ENCODE data around the gene STAT4.

Gene STAT4

DNA sequence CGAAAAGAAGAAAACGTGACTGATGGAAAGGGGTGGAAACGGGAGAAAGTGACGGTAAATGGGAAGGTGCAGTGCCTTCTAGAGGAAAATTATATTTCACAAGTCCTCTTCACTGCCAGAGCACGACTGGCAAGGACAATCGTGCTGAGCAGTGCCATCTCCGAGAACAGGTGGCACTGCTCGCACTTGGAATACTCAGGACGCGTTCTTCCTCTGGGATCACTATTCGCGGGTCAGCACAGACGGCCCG is 137.2 kb downstream of the STAT4 start:
- TF ChIP-seq, protein P1, sequence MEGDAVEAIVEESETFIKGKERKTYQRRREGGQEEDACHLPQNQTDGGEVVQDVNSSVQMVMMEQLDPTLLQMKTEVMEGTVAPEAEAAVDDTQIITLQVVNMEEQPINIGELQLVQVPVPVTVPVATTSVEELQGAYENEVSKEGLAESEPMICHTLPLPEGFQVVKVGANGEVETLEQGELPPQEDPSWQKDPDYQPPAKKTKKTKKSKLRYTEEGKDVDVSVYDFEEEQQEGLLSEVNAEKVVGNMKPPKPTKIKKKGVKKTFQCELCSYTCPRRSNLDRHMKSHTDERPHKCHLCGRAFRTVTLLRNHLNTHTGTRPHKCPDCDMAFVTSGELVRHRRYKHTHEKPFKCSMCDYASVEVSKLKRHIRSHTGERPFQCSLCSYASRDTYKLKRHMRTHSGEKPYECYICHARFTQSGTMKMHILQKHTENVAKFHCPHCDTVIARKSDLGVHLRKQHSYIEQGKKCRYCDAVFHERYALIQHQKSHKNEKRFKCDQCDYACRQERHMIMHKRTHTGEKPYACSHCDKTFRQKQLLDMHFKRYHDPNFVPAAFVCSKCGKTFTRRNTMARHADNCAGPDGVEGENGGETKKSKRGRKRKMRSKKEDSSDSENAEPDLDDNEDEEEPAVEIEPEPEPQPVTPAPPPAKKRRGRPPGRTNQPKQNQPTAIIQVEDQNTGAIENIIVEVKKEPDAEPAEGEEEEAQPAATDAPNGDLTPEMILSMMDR (IDR thresholded peaks at IDR 0.05; ENCODE audit: insufficient read depth, missing control alignments): no peak
- DNase-seq (ENCODE audit: insufficient read length, low spot score): no peak
- no peak for FAIRE-seq

DNA sequence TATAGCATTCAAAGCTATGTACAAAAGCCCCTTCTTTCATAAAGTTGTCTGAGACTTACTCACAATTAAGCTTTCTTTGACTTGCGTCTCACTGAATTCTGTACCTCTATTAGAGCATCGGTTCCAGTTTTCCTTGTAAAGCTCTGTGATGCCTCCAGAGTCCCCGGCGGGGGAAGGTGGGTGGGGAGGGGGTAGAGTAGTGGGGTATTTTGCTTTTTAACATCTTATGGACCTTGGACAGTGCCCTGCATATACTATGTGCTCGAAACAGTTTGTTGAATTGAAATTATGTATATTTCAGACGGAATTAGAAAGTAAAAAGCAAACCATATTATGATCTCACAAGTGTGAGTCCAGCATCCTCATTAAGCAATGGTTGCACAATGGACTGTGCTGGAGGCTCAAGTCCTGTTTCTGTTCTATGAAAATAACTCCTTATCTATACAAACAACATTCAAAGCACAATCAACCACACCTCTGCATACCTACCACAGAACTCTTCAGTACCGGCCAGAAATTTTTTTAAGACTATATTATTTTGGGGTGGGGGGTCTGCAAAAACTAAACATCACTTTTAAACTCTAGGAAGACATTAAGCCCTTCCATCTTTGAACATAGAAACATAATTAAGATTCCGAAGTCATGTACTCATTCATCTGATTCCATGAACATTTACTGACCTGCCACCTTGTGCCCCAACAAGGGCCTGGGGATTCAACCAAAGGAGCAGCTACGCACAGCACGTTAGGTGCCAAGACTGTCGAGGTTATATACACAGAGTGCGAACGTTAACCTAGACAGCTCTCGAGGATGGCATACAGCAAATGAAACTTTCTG is 137.7 kb downstream of the STAT4 start:
- no peak for FAIRE-seq
- DNase-seq (ENCODE audit: insufficient read length, low spot score): no peak

DNA sequence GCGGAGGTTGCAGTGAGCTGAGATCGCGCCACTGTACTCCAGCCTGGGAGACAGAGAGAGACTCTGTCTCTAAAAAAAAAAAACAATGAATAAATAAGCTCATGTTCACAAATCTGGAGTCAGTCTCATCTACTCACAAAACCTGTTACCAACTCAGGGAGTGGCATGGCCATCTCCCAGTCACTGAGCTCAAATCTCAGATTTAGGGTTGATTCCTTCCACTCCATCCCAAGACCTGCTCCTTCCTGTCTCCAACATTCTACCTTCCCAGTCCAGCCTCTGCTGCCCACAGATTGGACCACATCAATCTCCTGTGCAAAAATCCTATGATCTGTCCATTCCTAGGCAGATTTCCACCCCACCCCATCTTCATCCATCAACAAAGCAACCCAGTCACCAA is 138.4 kb downstream of the STAT4 start:
- FAIRE-seq (no peak), DNase-seq (ENCODE audit: insufficient read length, low spot score) (no peak)
- TF ChIP-seq, protein P1 (IDR thresholded peaks at IDR 0.05; ENCODE audit: insufficient read depth, missing control alignments): no peak

More for the DNA sequence above, 137.7 kb downstream of the STAT4 start:
- TF ChIP-seq, protein P1 (IDR thresholded peaks at IDR 0.05; ENCODE audit: insufficient read depth, missing control alignments): no peak

DNA sequence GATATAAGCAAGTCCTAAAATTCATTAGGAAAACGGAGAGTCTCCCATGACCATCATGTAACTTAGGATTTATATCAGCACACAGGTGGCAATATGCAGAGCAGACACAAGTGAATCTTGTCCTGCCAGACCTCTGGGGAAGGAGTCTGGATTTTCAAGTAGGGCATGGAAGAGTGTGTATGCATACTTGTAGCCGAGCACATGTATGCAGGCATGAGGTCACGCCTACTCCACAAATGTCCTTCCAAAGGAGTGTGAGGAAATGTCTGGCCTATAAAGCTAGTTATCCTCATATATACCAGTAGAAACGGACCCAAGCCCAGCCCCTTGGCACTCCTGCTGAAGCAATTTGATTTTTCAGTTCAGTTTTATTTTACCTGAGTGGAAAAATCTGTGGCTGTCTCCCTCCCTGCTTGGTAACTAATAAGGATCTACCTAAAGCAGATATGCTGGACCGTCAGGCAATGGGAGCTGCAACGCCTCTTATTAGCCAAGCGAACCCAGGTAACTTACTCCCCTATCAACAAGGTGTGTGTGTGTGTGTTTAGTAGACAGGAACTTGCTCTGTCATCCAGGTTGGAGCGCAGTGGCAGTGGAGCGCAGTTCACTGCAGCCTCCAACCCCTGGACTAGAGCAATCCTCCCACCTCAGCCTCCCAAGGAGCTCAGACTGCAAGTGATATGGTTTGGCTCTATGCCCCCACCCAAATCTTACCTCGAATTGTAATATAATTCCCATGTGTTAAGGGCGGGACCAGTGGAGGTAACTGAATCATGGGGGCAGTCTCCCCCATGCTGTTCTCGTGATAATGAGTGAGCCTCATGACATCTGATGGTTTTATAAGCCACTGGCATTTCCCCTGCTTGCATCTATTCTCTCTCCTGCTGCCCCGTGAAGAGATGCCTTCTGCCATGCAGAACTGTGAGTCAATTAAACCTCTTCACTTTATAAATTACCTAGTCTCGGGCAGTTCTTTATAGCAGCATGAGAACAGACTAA is 139.6 kb downstream of the STAT4 start:
- no peak for DNase-seq (ENCODE audit: insufficient read length, low spot score)
- TF ChIP-seq, protein P1 (IDR thresholded peaks at IDR 0.05; ENCODE audit: insufficient read depth, missing control alignments): no peak
- no peak for FAIRE-seq

DNA sequence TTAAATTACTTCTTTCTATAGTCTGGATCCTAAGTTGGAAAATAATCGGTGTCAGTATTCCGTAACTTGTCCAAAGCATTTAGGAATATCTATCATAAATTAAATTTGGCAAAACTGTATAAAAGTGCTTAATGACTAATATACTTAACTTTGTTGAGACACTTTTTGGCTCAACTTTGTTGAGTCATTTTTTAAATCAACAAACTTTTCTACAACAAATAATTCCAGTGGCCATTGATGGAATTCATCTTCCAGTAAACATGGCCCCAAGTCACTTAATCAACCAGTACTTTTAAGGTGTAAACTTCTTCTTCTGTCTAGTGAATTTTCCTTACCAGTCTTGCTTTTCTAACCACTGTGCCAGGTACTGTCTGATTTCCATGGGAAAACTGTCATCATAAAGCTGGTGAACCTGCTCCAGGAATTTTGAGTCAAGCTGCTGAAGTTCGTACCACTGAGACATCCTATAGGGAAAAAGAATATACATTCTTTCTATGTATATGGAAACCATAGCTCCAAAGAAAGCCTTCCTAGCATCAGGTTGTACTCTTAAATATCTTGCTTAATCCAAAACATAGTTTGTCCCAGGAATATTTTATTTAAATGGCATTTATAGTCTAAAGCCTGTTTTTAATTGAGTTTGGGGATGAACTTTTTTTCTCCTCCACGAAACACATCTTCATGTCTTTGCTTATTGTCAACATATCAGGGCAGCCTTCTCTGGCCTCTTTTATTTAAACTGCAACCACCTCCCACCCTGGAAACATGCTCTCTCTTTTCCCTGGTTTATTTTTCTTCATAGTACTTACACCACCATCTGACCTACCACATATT is 141.0 kb downstream of the STAT4 start:
- FAIRE-seq (no peak), DNase-seq (ENCODE audit: insufficient read length, low spot score) (no peak)
- TF ChIP-seq, protein P1 (IDR thresholded peaks at IDR 0.05; ENCODE audit: insufficient read depth, missing control alignments): no peak

DNA sequence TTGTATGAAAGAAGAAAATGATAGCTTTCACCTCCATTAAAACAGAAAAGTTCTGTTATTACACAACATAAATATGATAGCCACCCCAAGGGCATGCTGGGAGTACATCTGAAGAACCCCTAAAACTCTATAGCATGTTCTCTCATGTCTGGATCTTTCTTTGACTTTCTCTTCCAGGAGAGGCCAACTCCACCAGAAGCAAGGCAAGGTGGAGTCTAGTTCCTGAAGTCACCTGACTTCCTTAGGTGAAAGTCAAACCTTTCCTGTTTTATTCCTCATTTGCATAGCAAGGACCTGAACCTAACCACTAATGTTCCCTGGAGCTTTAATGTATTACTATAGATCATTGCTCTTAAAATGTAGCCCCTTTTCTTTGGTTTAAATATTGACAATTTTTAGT is 142.5 kb downstream of the STAT4 start:
- DNase-seq (ENCODE audit: insufficient read length, low spot score): no peak
- FAIRE-seq: no peak
- TF ChIP-seq, protein P1 (IDR thresholded peaks at IDR 0.05; ENCODE audit: insufficient read depth, missing control alignments): no peak
